MG63 (cell line): ENCODE data around the gene CPHXL2. TPM values are rescaled to one million over a fixed set of nuclear protein-coding genes. Genes with fewer than 3 reads are reported as not detected.

Source experiments
- DNase-seq: peaks from one replicate; pipeline ENCODE4 v3.0.0-alpha.2; 2020
- H3K27me3 ChIP-seq: fragments of 250-450 bp; sonication (Bioruptor Pico); 2 replicates; pipeline ENCODE4 v1.5.1; 2020; ENCODE audit warnings: mild to moderate bottlenecking, moderate library complexity
- H3K36me3 ChIP-seq: fragments of 250-450 bp; sonication (Bioruptor Pico); 2 replicates; pipeline ENCODE4 v1.5.1; 2020; ENCODE audit warnings: mild to moderate bottlenecking, moderate library complexity
- H3K4me3 ChIP-seq: fragments of 250-450 bp; sonication (Bioruptor Pico); 2 replicates; pipeline ENCODE4 v1.5.1; 2020; ENCODE audit warnings: mild to moderate bottlenecking, moderate library complexity
- H3K9me3 ChIP-seq: fragments of 250-450 bp; sonication (Bioruptor Pico); 2 replicates; pipeline ENCODE4 v1.5.1; 2020; ENCODE audit warnings: mild to moderate bottlenecking, moderate library complexity
- total RNA-seq: library from RNA; depleted of rRNA; stranded (reverse); fragments of >200 nt; shearing (Covaris generic); gene quantifications from 2 replicates; pipeline ENCODE4 v1.2.3, GENCODE V29; 2014; ENCODE audit warnings: low replicate concordance

Gene CPHXL2
- total RNA-seq, 1 experiment from 2014 or later: not detected

- DNase-seq: peak; percentile 54
- Histone ChIP-seq H3K27me3 (no peaks in the 10 kb centered on the region), H3K9me3 (no peaks in the 10 kb centered on the region), H3K4me3 (peak overlapping the region; percentile 87), H3K36me3 (no peaks in the 10 kb centered on the region; the same call in none of the 2 replicates)
Measured at GRCh38 chr16:75648265-75649076, 28.3 kb downstream of the CPHXL2 start.

- no peaks in the 10 kb centered on the region for H3K27me3 ChIP-seq
- H3K9me3 ChIP-seq: no peaks in the 10 kb centered on the region
- H3K4me3 ChIP-seq: peak within 1 kb of the TSS; percentile 87
- DNase-seq: peak; percentile 88
- no peaks in the 10 kb centered on the region; the same call in none of the 2 replicates for H3K36me3 ChIP-seq
Measured at GRCh38 chr16:75647492-75648264, 29.1 kb downstream of the CPHXL2 start, which contains the start of the genes KARS1 and TERF2IP. TSS of gene KARS1 (minus strand) at chr16:75647665. CDS start at chr16:75647639, 26 bp downstream. TSS of gene TERF2IP (plus strand) at chr16:75647773. CDS start at chr16:75647883, 110 bp downstream.

- no peaks in the 10 kb centered on the region for H3K9me3 ChIP-seq
- H3K36me3 ChIP-seq: no peaks in the 10 kb centered on the region; the same call in none of the 2 replicates
- H3K27me3 ChIP-seq: no peaks in the 10 kb centered on the region
- H3K4me3 ChIP-seq: peak overlapping the region; percentile 87
- DNase-seq: no peak
Measured at GRCh38 chr16:75647112-75647491, 29.7 kb downstream of the CPHXL2 start.

- Histone ChIP-seq H3K36me3 (peaks cover 14% of the 10 kb centered on the region), H3K27me3 (no peaks in the 10 kb centered on the region), H3K4me3 (no peak overlapping the region), H3K9me3 (no peaks in the 10 kb centered on the region)
- no peak for DNase-seq
Measured at GRCh38 chr16:75644240-75645012, 32.4 kb downstream of the CPHXL2 start.

GRCh38 chr16:75640598-75640997 lies 36.2 kb downstream of the CPHXL2 start:
- Histone ChIP-seq H3K36me3 (peaks cover 29% of the 10 kb centered on the region), H3K27me3 (no peaks in the 10 kb centered on the region), H3K4me3 (no peak overlapping the region), H3K9me3 (no peaks in the 10 kb centered on the region)
- no peak for DNase-seq

GRCh38 chr16:75635036-75635435 lies 41.8 kb downstream of the CPHXL2 start:
- Histone ChIP-seq H3K4me3 (no peak overlapping the region), H3K27me3 (no peaks in the 10 kb centered on the region), H3K9me3 (no peaks in the 10 kb centered on the region), H3K36me3 (peaks cover 48% of the 10 kb centered on the region)
- no peak for DNase-seq

GRCh38 chr16:75632857-75633256 lies 44.0 kb downstream of the CPHXL2 start:
- no peak overlapping the region for H3K4me3 ChIP-seq
- no peak for DNase-seq
- H3K36me3 ChIP-seq: peaks cover 47% of the 10 kb centered on the region

GRCh38 chr16:75630052-75630451 lies 46.8 kb downstream of the CPHXL2 start:
- Histone ChIP-seq H3K4me3 (no peak overlapping the region), H3K9me3 (no peaks in the 10 kb centered on the region), H3K36me3 (peaks cover 32% of the 10 kb centered on the region), H3K27me3 (no peaks in the 10 kb centered on the region)
- no peak for DNase-seq

More at GRCh38 chr16:75632857-75633256, 44.0 kb downstream of the CPHXL2 start:
- Histone ChIP-seq H3K27me3 (no peaks in the 10 kb centered on the region), H3K9me3 (no peaks in the 10 kb centered on the region)

GRCh38 chr16:75629132-75629531 lies 47.7 kb downstream of the CPHXL2 start:
- no peak for DNase-seq
- H3K9me3 ChIP-seq: no peaks in the 10 kb centered on the region
- peaks cover 27% of the 10 kb centered on the region for H3K36me3 ChIP-seq
- no peaks in the 10 kb centered on the region for H3K27me3 ChIP-seq
- H3K4me3 ChIP-seq: no peak overlapping the region

GRCh38 chr16:75628351-75628750 lies 48.5 kb downstream of the CPHXL2 start:
- Histone ChIP-seq H3K9me3 (no peaks in the 10 kb centered on the region), H3K36me3 (peaks cover 22% of the 10 kb centered on the region), H3K27me3 (no peaks in the 10 kb centered on the region), H3K4me3 (no peak overlapping the region)
- no peak for DNase-seq

GRCh38 chr16:75627851-75628250 lies 49.0 kb downstream of the CPHXL2 start:
- no peaks in the 10 kb centered on the region for H3K27me3 ChIP-seq
- no peak overlapping the region for H3K4me3 ChIP-seq
- DNase-seq: no peak
- H3K9me3 ChIP-seq: no peaks in the 10 kb centered on the region
- peaks cover 22% of the 10 kb centered on the region for H3K36me3 ChIP-seq

GRCh38 chr16:75626806-75627205 lies 50.0 kb downstream of the CPHXL2 start:
- Histone ChIP-seq H3K36me3 (peaks cover 16% of the 10 kb centered on the region), H3K27me3 (no peaks in the 10 kb centered on the region)
- no peak for DNase-seq

GRCh38 chr16:75624921-75625334 lies 51.9 kb downstream of the CPHXL2 start:
- Histone ChIP-seq H3K4me3 (no peak overlapping the region), H3K36me3 (peaks cover 8% of the 10 kb centered on the region), H3K27me3 (no peaks in the 10 kb centered on the region), H3K9me3 (no peaks in the 10 kb centered on the region)
- DNase-seq: no peak

More at GRCh38 chr16:75626806-75627205, 50.0 kb downstream of the CPHXL2 start:
- no peaks in the 10 kb centered on the region for H3K9me3 ChIP-seq
- no peak overlapping the region for H3K4me3 ChIP-seq

- Histone ChIP-seq H3K4me3 (peak within 1 kb of the TSS; percentile 66), H3K27me3 (no peaks in the 10 kb centered on the region), H3K36me3 (peaks cover 3% of the 10 kb centered on the region; the same call in 1 of the 2 replicates), H3K9me3 (no peaks in the 10 kb centered on the region)
- DNase-seq: peak; percentile 95
Measured at GRCh38 chr16:75622761-75623605, 53.8 kb downstream of the CPHXL2 start, which contains the start of gene ADAT1. TSS of gene ADAT1 (minus strand) at chr16:75623281. CDS start at chr16:75620799, 2,482 bp downstream.

- Histone ChIP-seq H3K36me3 (peaks cover 6% of the 10 kb centered on the region), H3K9me3 (no peaks in the 10 kb centered on the region), H3K4me3 (no peak overlapping the region), H3K27me3 (no peaks in the 10 kb centered on the region)
- DNase-seq: no peak
Measured at GRCh38 chr16:75621170-75621477, 55.7 kb downstream of the CPHXL2 start.
